Measurements from ENCODE around the gene INPP5A. TPM values are rescaled to one million over a fixed set of nuclear protein-coding genes. Genes with fewer than 3 reads are reported as not detected.

The INPP5A gene
- total and polyA plus RNA-seq, 2 of the 13 experiments (the other 11 are each of a cell fraction or from before 2014, with no cell fraction given): 17.5 to 37.9 TPM

GRCh38 chr10:132611026-132611910 lies 73.7 kb downstream of the INPP5A start:
- POLR2A ChIA-PET: no interaction called here
- no peaks in the 10 kb centered on the region for H3K36me3 ChIP-seq (replicated peaks in 1 of 2; ENCODE audit: control insufficient read depth in 1 of 2, insufficient read depth in 2 of 2, low read length in 2 of 2)

More at GRCh38 chr10:132611026-132611910, 73.7 kb downstream of the INPP5A start:
- DNase-seq (ENCODE audit: low spot score) (no peak), ATAC-seq (no peak), FAIRE-seq (no peak)
- H3K4me3 ChIP-seq (replicated peaks in 1 of 3; ENCODE audit: insufficient read depth in 1 of 3, low read depth in 2 of 3, low read length in 3 of 3): no peak overlapping the region
- H3K27me3 ChIP-seq (ENCODE audit: control insufficient read depth in 1 of 2, insufficient read depth in 2 of 2, low read length in 2 of 2): no peaks in the 10 kb centered on the region
- no peaks in the 10 kb centered on the region; the same call in 1 of the 2 replicates for H4K20me1 ChIP-seq (ENCODE audit: insufficient read depth, low read length)
- CTCF ChIA-PET (ENCODE audit: low intra/inter-chr PET ratio, low total read pairs): no interaction called here
- no TSS peak for BruUV-seq (replicated peaks)
- no peak overlapping the region for H3K4me2 ChIP-seq (ENCODE audit: low read depth, low read length)
- H3K9me3 ChIP-seq (ENCODE audit: low read length): no peaks in the 10 kb centered on the region
- intact Hi-C loops (cut with micrococcal nuclease; ENCODE audit: unreplicated experiment) (no loop called here), in situ Hi-C loops (cut with HindIII; ENCODE audit: extremely low pct_ligation_motif_present, low pct_unique_long_range_greater_than_20kb) (no loop called here)
- no peaks in the 10 kb centered on the region for H3K79me2 ChIP-seq (ENCODE audit: insufficient read depth, low read length)
- no peak overlapping the region for H2AFZ ChIP-seq (ENCODE audit: low read length)
- no peak overlapping the region for H3K27ac ChIP-seq (ENCODE audit: extremely low read length, insufficient read depth, low read length)
- TF ChIP-seq TCF7 (IDR thresholded peaks at IDR 0.05; ENCODE audit: low read depth) (no peak), EZH2 (conservative IDR thresholded peaks at IDR 0.05; ENCODE audit: low read depth, low read length) (no peak), NFRKB (IDR thresholded peaks at IDR 0.05) (no peak), REST (IDR thresholded peaks at IDR 0.05; ENCODE audit: borderline replicate concordance in 1 of 2, low read depth in 1 of 2, low read length in 2 of 2) (no peak), ZNF569 (CRISPR knock-in tag; IDR thresholded peaks at IDR 0.05; ENCODE audit: borderline replicate concordance) (no peak), FOXM1 (CRISPR knock-in tag; IDR thresholded peaks at IDR 0.05) (no peak), ONECUT2 (CRISPR knock-in tag; IDR thresholded peaks at IDR 0.05) (no peak), ZNF839 (CRISPR knock-in tag; IDR thresholded peaks at IDR 0.05; ENCODE audit: borderline replicate concordance) (no peak), ZNF225 (CRISPR knock-in tag; IDR thresholded peaks at IDR 0.05) (no peak), ERF (CRISPR knock-in tag; IDR thresholded peaks at IDR 0.05) (no peak), GPBP1L1 (CRISPR knock-in tag; IDR thresholded peaks at IDR 0.05) (no peak), ZNF792 (CRISPR knock-in tag; IDR thresholded peaks at IDR 0.05) (no peak), ZFP62 (CRISPR knock-in tag; IDR thresholded peaks at IDR 0.05) (no peak), ZBTB42 (CRISPR knock-in tag; IDR thresholded peaks at IDR 0.05) (no peak), RERE (CRISPR knock-in tag; IDR thresholded peaks at IDR 0.05; ENCODE audit: low read depth) (no peak)
- WGBS (ENCODE audit: low lambda C conversion rate): 90% methylated on average over 5 of the region's 5 CpGs
- H3K4me1 ChIP-seq (ENCODE audit: insufficient read depth, low read length): 0 out of 2 replicates have a peak, but pooled peaks cover 6% of the 10 kb centered on the region
- no peak overlapping the region for H3K9ac ChIP-seq (ENCODE audit: insufficient read depth, low read depth, low read length)

Data from HepG2 (cell line).